Sigmoid colon (tissue), 4 donors: Measurements from ENCODE around the gene TIMP3.

Experiments
- POLR2A ChIP-seq, 2 donors: fragments of 450-650 bp; IDR thresholded peaks; one replicate each; pipeline ENCODE4 v1.6.1; 2016; ENCODE audit warnings: antibody characterized with exemption in 2 of 2, mild to moderate bottlenecking in 2 of 2, moderate library complexity in 2 of 2
- POLR2AphosphoS5 ChIP-seq, 4 donors: sonication (generic); formaldehyde crosslinking; IDR thresholded peaks; one replicate each; pipeline ENCODE4 v1.6.1; 2017; ENCODE audit warnings: antibody characterized with exemption in 4 of 4
- TF ChIP-seq, protein P1 (sequence below), 4 experiments: fragments of 450-650 bp in 3 of 4; fragments of 200-600 bp in 1 of 4; IDR thresholded peaks; one replicate each; pipeline ENCODE4 v1.5.1; 2016 to 2019; ENCODE audit warnings: antibody characterized with exemption in 4 of 4, mild to moderate bottlenecking in 3 of 4, moderate library complexity in 2 of 4

DNA sequence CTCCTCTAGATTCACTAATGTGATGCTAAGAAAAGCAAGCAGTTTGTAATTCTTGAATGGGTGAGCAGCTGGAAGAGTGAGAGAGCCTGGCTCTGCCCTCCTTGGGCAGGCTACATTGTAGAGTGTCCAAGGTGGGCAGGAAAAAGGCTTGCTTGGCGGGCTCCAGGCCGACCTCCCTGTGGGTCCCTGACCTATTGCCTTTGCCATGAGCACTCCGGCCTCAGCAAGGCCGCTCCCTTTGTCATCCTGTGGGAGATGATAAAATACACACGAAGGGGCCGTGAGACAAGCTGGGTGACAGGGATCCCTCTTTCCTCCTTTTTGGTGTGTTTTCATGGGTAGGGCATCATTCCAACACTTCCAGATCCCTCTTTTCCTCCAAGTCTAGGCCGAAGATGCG, 41.8 kb downstream of the TIMP3 start:
- TF ChIP-seq, protein P1, sequence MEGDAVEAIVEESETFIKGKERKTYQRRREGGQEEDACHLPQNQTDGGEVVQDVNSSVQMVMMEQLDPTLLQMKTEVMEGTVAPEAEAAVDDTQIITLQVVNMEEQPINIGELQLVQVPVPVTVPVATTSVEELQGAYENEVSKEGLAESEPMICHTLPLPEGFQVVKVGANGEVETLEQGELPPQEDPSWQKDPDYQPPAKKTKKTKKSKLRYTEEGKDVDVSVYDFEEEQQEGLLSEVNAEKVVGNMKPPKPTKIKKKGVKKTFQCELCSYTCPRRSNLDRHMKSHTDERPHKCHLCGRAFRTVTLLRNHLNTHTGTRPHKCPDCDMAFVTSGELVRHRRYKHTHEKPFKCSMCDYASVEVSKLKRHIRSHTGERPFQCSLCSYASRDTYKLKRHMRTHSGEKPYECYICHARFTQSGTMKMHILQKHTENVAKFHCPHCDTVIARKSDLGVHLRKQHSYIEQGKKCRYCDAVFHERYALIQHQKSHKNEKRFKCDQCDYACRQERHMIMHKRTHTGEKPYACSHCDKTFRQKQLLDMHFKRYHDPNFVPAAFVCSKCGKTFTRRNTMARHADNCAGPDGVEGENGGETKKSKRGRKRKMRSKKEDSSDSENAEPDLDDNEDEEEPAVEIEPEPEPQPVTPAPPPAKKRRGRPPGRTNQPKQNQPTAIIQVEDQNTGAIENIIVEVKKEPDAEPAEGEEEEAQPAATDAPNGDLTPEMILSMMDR (IDR thresholded peaks at IDR 0.05) = no peak
- TF ChIP-seq POLR2A (IDR thresholded peaks at IDR 0.05) = no peak
- TF ChIP-seq POLR2AphosphoS5 (IDR thresholded peaks at IDR 0.05) = no peak
